Omental fat pad (tissue), 4 donors: Measurements from ENCODE around the gene DOCK3. TPM values are rescaled to one million over a fixed set of nuclear protein-coding genes. Genes with fewer than 3 reads are reported as not detected.
"Not testable (repeated sequence)": the region's sequence is repeated elsewhere in the genome, so short reads cannot be mapped to it uniquely, and the experiment has no call there.

Experiments used
- ATAC-seq: fragments of 150-250 bp; one replicate; pipeline ENCODE4 v1.9.1; 2016; ENCODE audit warnings: mild to moderate bottlenecking, moderate library complexity; ENCODE audit not compliant: low FRiP score
- DNase-seq: peaks from one replicate; pipeline ENCODE4 v3.0.0-alpha.2; 2019; ENCODE audit warnings: low spot score
- total RNA-seq, 4 donors: library from RNA; depleted of rRNA; stranded (reverse); fragments of >200 nt; gene quantifications; one replicate each; pipeline ENCODE4 v1.1.0, GENCODE V29; 2016
- TF ChIP-seq, protein P1 (sequence below), 3 donors: fragments of 450-650 bp; IDR thresholded peaks; one replicate each; pipeline ENCODE4 v1.5.1; 2016 to 2017; ENCODE audit warnings: antibody characterized with exemption in 3 of 3, mild to moderate bottlenecking in 3 of 3, moderate library complexity in 2 of 3

DOCK3 gene
- total RNA-seq, 4 donors from 2014 or later = 0.16 to 2.5 (median 1.4) TPM

DNA sequence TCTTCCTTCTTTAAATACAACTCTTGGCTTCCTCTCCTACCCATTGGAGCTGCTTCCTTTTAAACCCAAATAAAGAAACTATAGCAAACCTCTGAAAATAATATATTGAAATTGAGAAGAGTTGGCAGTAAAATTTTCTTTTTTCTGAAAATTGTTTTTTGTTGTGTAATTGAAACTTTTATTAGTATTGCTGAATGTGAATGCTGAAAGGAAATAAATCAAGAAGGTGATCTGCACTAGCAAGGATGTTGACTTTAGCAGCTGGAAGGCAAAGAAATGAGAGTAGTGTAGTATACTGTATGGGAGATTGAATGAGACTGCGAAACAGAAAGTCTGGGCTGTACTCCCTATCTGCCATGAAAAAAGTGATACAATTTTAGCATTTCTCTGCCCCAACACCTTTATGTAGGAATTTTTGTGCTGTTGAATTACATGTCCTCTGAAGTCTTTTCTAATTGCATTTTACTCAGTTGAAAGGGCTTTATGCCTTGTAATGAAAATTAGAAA, 166.3 kb downstream of the DOCK3 start:
- ATAC-seq (no peak), DNase-seq (no peak)
- TF ChIP-seq, protein P1, sequence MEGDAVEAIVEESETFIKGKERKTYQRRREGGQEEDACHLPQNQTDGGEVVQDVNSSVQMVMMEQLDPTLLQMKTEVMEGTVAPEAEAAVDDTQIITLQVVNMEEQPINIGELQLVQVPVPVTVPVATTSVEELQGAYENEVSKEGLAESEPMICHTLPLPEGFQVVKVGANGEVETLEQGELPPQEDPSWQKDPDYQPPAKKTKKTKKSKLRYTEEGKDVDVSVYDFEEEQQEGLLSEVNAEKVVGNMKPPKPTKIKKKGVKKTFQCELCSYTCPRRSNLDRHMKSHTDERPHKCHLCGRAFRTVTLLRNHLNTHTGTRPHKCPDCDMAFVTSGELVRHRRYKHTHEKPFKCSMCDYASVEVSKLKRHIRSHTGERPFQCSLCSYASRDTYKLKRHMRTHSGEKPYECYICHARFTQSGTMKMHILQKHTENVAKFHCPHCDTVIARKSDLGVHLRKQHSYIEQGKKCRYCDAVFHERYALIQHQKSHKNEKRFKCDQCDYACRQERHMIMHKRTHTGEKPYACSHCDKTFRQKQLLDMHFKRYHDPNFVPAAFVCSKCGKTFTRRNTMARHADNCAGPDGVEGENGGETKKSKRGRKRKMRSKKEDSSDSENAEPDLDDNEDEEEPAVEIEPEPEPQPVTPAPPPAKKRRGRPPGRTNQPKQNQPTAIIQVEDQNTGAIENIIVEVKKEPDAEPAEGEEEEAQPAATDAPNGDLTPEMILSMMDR (IDR thresholded peaks at IDR 0.05) = no peak

DNA sequence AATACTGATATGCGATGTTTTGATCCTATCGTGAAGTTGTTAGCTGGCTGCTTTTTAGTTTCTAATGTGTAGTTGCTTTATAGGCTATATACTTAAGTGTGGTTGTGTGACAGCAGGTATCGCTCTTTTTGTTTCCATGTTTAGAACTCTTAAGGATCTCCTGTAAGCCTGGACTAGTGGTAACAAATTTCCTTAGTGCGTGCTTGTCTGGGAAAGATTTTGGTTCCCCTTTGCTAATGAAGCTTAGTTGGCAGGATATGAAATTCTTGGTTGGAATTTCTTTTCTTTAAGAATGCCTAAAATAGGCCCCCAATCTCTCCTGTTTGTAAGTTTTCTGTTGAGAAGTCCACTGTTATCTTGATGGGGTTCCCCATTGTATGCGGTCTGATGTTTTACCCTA, 173.6 kb downstream of the DOCK3 start:
- TF ChIP-seq, protein P1 (IDR thresholded peaks at IDR 0.05) = no peak
- ATAC-seq = no peak
- DNase-seq = no peak

DNA sequence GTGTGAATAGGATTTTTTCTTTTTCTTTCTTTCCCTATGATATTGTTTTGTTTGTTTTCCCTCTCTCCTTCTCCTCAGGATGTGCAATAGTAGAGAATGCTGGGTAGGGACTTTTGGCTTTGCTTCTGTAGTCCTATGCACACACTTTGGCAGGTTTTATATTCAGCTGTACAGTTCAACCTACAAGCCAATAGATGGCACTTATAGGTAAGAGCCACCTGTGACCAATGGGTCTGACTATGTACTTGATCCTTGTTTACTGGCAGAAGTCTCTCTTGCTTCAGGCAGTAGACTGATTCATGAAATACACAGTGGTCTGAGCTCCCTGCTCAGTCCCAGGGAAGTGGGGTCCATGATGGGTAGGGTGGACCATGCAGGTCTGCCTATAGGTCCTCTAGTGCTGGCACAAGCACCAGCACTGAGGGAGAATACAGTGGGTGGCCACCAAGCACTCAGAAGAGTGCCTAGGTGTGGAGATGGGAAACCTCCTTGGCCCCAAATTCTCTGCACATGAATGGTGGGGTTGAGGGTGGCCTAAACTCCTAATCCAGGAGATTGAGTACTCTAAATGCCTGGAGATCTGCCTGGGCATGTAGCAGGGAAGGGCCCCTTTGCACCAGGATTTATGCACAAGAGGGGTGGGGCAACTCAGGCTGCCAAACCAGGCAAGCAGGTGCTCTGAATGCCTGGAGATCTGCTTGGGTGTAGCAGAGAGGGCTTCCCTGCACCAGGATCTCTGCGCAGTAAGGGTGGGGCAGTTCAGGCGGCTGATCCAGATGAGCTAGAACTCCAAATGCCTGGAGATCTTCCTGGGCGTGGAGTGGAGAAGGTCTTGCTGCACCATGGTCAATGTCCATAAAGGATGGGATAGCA, 176.1 kb downstream of the DOCK3 start:
- no peak for ATAC-seq
- DNase-seq = no peak
- TF ChIP-seq, protein P1 (IDR thresholded peaks at IDR 0.05) = no peak

DNA sequence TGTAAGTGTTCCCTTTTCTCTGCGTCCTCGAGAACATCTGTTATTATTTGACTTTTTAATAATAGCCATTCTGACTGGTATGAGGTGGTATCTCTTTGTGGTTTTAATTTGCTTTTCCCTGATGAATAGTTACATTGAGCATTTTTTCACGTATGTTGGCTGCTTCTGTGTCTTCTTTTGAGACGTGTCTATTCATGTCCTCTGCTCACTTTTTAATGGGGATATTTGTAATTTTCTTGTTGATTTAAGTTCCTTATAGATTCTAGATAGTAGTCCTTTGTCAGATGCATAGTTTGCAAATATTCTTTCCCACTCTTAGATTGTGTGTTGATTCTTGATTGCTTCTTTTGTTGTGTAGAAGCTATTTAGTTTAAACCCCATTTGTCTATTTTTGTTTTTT, 179.2 kb downstream of the DOCK3 start:
- ATAC-seq (no peak), DNase-seq (no peak)
- TF ChIP-seq, protein P1 (IDR thresholded peaks at IDR 0.05) = no peak

DNA sequence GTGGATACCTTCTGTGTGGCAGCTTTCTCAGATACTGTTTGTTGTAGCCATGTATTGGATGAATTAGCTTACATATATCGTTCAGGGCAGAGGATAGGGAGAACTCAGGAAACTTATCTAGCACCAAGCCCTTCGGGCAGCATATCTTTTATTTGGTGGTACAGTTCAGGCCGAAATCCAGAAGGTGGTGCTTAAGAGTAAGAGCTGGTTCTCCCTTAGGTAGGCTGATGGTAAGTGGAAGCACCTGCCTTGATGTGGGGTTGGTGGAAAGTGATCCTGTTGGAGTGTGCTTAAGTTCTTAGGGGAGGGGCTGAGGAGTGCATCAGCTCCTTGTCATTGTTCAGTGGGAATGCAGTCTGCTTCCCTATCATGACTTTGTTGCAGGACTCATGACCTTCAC, 187.5 kb downstream of the DOCK3 start:
- TF ChIP-seq, protein P1 (IDR thresholded peaks at IDR 0.05) = no peak
- DNase-seq (no peak), ATAC-seq (no peak)

DNA sequence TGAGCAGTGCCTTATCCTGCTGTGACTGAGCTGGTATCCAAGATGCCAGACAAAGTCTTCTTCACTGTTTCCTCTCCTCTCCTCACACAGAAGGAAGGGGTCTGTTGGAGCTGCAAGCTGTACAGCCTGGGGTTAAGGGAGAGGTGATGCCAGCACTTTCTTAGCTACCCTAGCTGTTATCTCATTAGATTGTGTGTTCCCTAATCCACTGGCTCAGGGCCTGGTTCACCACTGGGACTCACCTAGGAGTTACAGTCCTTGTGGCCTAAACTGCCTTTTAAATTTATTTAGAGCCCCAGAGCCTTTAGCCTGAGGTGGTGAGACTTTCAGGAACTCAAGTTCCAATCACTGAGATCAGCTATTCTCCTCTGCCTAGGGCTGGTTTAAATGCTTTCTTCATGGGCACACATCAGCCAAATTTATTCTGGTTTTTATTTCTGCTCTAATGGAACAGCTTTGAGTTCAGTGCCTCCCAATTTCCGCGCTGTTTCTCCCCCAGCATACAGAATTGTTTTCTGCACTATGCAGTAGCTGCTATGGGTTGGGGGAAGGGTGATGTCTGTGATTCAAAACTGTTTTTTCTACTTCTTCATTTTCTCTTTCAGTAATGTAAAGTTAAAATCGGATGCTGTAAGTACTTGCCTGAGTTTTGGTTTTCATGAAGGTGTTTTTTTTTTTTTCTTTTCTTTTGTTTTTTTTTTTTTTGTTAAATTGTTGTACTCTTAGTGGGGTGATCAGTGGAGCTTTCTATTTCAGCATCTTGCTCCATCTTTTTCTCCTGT, 198.8 kb downstream of the DOCK3 start:
- DNase-seq (no peak), ATAC-seq (no peak)
- TF ChIP-seq, protein P1 (IDR thresholded peaks at IDR 0.05) = no peak

DNA sequence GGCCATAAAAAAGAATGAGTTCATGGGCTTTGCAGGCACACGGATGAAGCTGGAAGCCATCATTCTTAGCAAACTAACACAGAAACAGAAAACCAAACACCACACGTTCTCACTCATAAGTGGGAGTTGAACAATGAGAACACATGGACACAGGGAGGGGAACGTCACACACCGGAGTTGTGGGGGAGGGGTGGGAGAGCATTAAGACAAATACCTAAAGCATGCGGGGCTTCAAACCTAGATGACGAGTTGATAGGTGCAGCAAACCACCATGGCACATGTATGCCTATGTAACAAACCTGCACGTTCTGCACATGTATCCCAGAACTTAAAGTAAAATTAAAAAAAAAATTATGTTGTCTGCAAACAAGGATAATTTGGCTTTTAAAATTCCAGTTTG, 200.1 kb downstream of the DOCK3 start:
- not testable (repeated sequence) for DNase-seq, ATAC-seq
